AML-193 (cell line): ENCODE data around the gene UPF2.
"Not testable (repeated sequence)": the region's sequence is repeated elsewhere in the genome, so short reads cannot be mapped to it uniquely, and the experiment has no call there.

Experiments used
- DNase-seq, 2 experiments: peaks; one replicate each; lab custom pipeline; 2025; lab: John Stamatoyannopoulos, UW

UPF2 gene

GRCh38 chr10:12042797-12043651, at the start of gene UPF2:
TSS of gene UPF2 (minus strand) at chr10:12042809. CDS start at chr10:12035423, 7,386 bp downstream.
- peak; percentile 94 to 95 for DNase-seq

- no peak for DNase-seq
These were observed 48.8 kb upstream of the UPF2 start for GRCh38 chr10:12091421-12091820.

GRCh38 chr10:12088919-12089318, 46.3 kb upstream of the UPF2 start:
- no peak for DNase-seq

DNA sequence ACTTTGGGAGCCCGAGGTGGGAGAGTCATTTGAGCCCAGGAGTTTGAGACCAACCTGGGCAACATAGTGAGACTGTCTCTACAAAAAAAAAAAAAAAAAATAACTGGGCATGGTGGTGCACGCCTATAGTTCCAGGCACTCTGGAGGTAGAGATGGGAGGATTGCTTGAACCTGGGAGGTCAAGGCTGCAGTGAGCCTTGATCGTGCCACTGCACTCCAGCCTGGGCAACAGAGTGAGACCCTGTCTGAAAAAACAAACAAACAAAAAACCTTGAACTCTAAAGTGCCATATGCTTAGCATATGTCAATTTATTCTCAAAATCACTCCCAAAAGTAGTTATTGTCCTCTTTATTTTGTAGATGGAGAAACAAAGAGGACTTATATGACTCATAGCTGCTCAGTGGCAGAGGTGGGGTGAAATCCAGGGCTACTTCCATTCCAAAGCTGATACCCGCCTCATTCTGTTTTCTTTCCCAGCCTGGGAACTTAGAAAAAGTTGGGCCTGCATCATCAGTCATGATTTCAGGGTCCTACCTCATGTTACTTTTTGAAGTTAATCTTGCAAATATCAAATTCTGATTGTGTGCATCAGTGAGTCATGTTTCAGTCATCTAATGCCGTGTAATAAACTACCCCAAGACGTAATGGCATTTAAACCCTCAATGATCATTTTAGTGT, 39.4 kb upstream of the UPF2 start:
- no peak for DNase-seq

DNA sequence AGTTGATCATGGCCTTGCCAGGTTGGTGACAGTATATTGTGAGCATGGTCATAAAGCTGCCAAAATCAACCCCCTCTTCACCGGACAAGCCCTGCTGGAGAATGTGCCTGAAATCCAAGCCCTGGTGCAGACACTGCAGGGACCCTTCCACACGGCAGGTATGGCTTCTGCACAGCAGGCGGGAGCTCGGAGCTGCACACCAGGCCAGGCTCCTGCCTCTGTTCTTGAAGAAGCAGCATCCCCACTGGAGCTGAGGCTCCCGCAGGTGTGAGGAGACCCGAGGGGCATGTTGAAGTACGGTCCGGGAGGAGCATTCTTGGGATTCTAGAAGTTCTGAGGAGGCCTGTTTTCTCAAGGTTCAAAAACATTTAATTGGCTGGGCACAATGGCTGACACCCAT, 38.9 kb upstream of the UPF2 start:
- no peak for DNase-seq

GRCh38 chr10:12077580-12078180, 35.1 kb upstream of the UPF2 start:
- DNase-seq, result peak; percentile 69 to 72

DNA sequence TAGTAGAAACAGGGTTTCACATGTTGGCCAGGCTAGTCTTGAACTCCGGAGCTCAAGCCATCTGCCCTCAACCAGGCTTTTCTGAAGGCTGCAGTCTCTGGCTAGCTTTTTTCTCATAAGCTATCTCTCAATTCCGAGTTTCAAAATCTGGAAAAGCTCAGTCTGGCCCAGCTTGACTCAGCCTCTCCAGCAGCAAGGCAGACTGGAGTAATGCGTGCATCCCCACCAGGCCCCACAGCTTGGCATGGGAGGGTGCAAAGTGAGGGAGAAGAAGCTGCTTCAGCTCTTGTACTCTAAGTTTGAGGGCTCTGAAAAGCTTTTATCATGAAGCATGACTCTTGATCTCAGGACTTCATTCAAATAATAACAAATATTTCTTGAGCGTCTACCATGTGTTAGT, 30.9 kb upstream of the UPF2 start:
- DNase-seq, result no peak

- not testable (repeated sequence) for DNase-seq
These were observed 28.8 kb upstream of the UPF2 start for GRCh38 chr10:12071441-12071840.

DNA sequence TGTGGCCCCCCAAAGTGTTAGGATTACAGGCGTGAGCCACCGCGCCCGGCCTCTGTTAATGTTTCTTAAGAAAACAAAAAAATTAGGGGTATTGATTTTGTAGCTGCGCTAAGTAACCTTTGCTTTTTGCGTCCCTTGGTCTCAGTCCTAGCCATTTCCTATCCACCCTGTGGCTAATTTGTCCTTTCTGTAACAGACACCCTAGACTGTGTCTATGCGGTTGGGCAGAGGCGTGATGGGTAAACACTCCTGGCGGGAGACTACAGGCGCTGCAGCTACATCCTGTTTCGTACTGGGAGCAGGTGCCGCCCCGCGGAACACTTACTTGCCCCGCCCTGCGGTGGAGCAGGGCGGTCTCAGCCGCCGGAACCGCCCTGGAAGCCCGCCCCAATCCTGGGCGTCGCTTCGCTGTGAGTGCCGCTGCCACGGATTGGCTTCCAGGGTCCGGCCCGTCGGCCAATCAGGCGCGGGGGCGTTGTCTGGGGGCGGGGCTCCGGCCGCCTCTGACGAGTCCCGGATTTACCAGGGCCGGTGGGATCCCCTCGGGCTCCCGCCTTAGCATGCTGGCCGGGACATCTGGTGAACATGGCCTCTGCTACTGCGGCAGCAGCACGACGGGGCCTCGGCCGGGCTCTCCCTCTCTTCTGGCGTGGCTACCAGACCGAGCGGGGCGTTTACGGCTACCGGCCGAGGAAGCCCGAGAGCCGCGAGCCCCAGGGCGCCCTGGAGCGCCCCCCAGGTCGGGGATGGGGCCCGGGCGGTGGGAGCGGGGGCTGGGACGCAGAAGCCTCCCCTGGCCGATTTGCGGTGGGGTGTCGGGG, 26.1 kb upstream of the UPF2 start, which contains the start of gene DHTKD1:
TSS of gene DHTKD1 (plus strand) at position 506 of the 821 bp plus-strand sequence. CDS start at position 586, 80 bp downstream.
- peak; percentile 93 to 96 for DNase-seq

GRCh38 chr10:12067336-12067735, 24.7 kb upstream of the UPF2 start:
- DNase-seq, result no peak

DNA sequence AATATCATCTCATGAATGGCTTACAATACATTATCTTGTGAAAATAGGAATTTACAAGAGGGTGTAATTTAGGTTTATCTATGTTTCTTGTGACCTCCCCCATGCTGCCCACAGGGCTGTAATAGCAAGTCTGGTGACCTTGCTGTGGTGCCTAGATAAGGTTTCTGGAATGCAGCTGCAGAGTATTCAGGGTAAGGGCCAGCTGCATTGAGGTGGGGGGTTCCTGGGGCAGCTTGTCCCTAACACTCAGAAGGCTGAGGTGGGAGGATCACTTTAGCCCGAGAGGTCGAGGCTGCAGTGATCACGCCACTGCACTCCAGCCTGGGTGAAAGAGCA, 20.8 kb upstream of the UPF2 start:
- DNase-seq, result no peak

DNA sequence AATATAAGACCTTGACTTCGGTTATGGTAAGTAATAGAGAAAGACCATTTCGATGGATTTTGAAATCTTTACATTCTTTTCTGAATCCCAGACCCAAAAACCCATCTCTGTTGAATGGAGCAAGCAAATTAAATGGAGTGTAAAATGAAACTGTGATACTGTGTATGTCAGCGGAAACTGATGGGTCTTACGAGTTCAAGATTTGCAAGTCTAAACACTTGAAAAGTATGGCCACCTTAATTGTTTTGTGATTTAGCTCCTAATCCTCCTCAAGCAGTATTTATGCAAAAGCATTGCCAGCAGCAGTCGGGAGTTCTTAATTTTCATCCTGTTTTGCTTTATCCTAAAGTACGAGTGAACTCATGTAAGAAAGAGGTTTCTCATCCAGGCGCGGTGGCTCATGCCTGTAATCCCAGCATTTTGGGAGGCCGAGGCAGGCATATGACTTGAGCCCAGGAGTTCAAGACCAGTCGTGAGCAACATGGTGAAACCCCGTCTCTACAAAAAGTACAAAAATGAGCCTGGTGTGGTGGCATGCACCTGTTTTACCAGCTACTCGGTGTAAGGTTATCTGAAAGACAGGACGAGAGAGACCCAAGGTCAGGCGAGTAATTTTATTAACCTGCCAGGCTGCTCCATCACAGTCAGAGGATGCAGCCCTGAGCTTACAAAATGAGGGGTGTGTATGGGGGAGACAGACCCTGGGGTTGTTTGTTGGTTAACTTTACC, 20.3 kb upstream of the UPF2 start:
- DNase-seq, result no peak

DNA sequence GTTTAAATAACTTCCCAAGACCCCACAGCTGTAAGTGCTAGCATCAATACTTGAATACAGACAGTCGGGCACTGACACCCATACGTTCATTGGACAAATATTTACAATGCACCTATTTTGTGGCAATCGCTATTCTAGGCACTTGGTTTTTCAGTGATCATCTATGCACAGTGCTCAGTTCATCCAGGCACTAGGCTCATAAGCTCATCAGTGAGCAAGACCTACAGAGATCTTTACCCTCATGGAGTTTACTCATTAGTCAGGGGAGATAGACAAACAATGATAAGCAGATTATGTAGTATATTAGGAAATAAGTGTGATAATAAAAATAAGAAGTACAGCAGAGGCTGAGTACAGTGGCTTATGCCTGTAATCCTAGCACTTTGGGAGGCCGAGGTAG, 18.5 kb upstream of the UPF2 start:
- DNase-seq, result no peak

- no peak for DNase-seq
These were observed 14.1 kb upstream of the UPF2 start for GRCh38 chr10:12056748-12057147.

DNA sequence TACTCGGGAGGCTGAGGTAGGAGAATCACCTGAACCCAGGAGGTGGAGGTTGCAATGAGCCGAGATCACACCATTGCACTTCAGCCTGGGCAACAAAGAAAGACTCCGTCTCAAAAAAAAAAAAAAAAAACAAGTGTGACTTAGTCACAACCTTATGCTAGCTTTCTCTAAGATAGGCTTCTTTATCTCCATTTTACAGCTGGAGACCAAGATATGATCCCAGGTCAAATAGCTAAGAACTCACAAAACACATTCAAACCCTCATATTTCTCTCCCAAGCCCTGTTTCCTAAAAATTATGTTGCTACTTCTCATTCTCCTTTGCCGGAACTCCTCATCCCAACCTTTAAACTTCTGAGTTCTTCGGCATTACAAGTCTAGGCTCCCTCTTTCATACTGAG, 13.1 kb upstream of the UPF2 start:
- no peak for DNase-seq

DNA sequence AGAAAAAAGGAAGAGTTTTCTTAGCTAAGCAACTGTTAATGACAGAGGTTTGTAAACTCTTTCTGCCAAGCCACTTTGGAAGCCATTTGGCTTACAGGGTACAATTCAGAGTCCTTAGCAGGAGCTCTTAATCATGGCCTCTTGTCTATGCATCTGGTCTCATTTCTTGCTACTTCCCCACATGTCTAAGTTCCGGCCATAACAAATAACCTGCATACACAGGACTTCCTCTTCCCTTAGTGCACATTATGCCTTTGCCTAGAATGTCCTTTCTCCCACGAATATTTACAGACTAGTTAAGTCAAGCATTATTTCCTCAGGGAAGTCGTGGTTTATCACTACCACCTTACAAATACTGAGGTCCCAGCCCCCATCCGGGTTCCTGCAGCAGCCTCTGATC, 8.6 kb upstream of the UPF2 start:
- peak; percentile 25 to 50 for DNase-seq

GRCh38 chr10:12050528-12050927, 7.9 kb upstream of the UPF2 start:
- DNase-seq, result no peak

GRCh38 chr10:12048547-12048946, 5.9 kb upstream of the UPF2 start:
- no peak for DNase-seq

GRCh38 chr10:12045596-12045995, 3.0 kb upstream of the UPF2 start:
- DNase-seq, result no peak

- no peak for DNase-seq
These were observed 206 bp downstream of the UPF2 start for GRCh38 chr10:12042409-12042796.

DNA sequence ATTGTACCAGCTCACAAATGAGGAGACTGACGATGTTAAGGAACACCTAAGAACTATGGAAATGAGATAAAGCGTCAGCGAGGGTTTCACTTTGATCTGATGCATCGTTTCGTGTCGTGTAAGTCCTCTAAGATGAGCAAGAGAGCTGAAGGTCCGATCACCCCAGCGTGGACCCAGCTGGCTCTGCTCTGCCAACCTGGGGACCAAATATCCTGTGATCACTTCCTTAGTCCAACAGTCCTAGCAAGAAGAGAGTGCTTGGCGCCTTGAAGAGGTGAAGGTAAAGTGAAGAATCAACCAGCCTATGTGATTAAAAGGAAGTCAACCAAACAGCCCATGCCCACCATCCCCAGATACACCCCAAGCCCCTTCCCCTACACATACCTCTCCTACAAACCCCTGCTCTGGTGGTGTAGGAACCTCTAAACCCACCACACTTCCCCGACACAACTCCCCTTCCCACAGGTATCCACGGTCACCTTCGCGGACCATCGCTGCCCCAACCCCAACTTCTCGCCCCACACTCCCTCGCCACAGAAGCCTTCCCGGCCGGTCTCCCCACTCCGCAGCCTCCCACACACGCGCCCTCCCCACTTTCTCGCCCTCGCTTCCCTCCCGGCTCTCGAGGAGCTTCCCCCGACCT, 722 bp downstream of the UPF2 start:
- peak in 1 of 2 experiments; percentile 23 for DNase-seq
